ENCODE data around the gene PNPLA6. TPM values are rescaled to one million over a fixed set of nuclear protein-coding genes. Genes with fewer than 3 reads are reported as not detected.

Gene PNPLA6
- total and polyA plus RNA-seq, 2 experiments from 2014 or later = 43.0 to 50.5 TPM

DNA sequence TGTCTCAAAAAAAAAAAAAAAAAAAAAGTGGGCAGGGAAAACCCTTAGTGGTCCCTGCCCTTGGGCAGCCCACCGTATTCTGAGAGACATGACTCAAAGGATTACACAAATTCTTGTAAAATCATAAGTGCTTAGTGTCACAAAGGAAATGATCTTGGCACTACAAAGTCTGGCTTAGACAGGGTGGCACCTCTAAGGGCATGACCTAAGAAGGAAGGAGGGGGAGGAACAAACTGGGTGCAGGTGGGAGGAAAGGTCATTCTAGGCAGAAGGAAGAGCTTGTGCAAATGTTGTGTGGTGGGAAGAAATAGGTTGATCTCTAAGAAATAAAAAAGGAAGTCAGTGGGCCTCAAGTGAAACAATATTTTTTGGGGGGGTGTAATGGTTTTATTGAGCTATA is 10.4 kb downstream of the PNPLA6 start:
- H3K4me2 ChIP-seq = no peak overlapping the region
- H3K4me3 ChIP-seq = no peak overlapping the region
- TF ChIP-seq EZH2phosphoT487 (IDR thresholded peaks at IDR 0.05; ENCODE audit: low read depth, severe bottlenecking, unreplicated experiment) (no peak), EZH2 (IDR thresholded peaks at IDR 0.05; ENCODE audit: borderline replicate concordance) (no peak)
- TF ChIP-seq, protein P1, sequence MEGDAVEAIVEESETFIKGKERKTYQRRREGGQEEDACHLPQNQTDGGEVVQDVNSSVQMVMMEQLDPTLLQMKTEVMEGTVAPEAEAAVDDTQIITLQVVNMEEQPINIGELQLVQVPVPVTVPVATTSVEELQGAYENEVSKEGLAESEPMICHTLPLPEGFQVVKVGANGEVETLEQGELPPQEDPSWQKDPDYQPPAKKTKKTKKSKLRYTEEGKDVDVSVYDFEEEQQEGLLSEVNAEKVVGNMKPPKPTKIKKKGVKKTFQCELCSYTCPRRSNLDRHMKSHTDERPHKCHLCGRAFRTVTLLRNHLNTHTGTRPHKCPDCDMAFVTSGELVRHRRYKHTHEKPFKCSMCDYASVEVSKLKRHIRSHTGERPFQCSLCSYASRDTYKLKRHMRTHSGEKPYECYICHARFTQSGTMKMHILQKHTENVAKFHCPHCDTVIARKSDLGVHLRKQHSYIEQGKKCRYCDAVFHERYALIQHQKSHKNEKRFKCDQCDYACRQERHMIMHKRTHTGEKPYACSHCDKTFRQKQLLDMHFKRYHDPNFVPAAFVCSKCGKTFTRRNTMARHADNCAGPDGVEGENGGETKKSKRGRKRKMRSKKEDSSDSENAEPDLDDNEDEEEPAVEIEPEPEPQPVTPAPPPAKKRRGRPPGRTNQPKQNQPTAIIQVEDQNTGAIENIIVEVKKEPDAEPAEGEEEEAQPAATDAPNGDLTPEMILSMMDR (IDR thresholded peaks at IDR 0.05; ENCODE audit: poor library complexity) = no peak
- H4K20me1 ChIP-seq (ENCODE audit: insufficient read depth, poor library complexity, severe bottlenecking) = no peaks in the 10 kb centered on the region
- DNase-seq (ENCODE audit: low spot score) = no peak
- no peak overlapping the region for H2AFZ ChIP-seq
- no peaks in the 10 kb centered on the region for H3K9me2 ChIP-seq (replicated peaks; ENCODE audit: insufficient read depth)
- H3K79me2 ChIP-seq = no peaks in the 10 kb centered on the region
- no peak overlapping the region for H3K27ac ChIP-seq
- H3K27me3 ChIP-seq = no peaks in the 10 kb centered on the region
- WGBS (ENCODE audit: low lambda C conversion rate, missing lambda C conversion rate) = 75% methylated on average over 1 of the region's 1 CpG
- H3K4me1 ChIP-seq (ENCODE audit: insufficient read depth) = no peaks in the 10 kb centered on the region
- no peaks in the 10 kb centered on the region for H3K36me3 ChIP-seq (replicated peaks; ENCODE audit: insufficient read depth, low read depth)
- no peaks in the 10 kb centered on the region for H3K9me3 ChIP-seq (ENCODE audit: low read depth)

GRCh38 chr19:7547159-7547558 is 11.6 kb downstream of the PNPLA6 start:
- no peaks in the 10 kb centered on the region for H3K9me3 ChIP-seq (ENCODE audit: low read depth)
- H3K27me3 ChIP-seq = no peaks in the 10 kb centered on the region
- DNase-seq (ENCODE audit: low spot score) = no peak
- no peak overlapping the region for H3K4me2 ChIP-seq
- H3K4me1 ChIP-seq (ENCODE audit: insufficient read depth) = no peaks in the 10 kb centered on the region
- no peak overlapping the region for H2AFZ ChIP-seq
- TF ChIP-seq EZH2 (IDR thresholded peaks at IDR 0.05; ENCODE audit: borderline replicate concordance) = no peak
- TF ChIP-seq, protein P1 (IDR thresholded peaks at IDR 0.05; ENCODE audit: poor library complexity) = no peak
- TF ChIP-seq EZH2phosphoT487 (IDR thresholded peaks at IDR 0.05; ENCODE audit: low read depth, severe bottlenecking, unreplicated experiment) = no peak
- no peaks in the 10 kb centered on the region for H4K20me1 ChIP-seq (ENCODE audit: insufficient read depth, poor library complexity, severe bottlenecking)
- H3K36me3 ChIP-seq (replicated peaks; ENCODE audit: insufficient read depth, low read depth) = no peaks in the 10 kb centered on the region
- H3K27ac ChIP-seq = no peak overlapping the region
- WGBS (ENCODE audit: low lambda C conversion rate, missing lambda C conversion rate) = 86% methylated on average over 3 of the region's 3 CpGs
- no peaks in the 10 kb centered on the region for H3K9me2 ChIP-seq (replicated peaks; ENCODE audit: insufficient read depth)
- no peaks in the 10 kb centered on the region for H3K79me2 ChIP-seq
- no peak overlapping the region for H3K4me3 ChIP-seq

DNA sequence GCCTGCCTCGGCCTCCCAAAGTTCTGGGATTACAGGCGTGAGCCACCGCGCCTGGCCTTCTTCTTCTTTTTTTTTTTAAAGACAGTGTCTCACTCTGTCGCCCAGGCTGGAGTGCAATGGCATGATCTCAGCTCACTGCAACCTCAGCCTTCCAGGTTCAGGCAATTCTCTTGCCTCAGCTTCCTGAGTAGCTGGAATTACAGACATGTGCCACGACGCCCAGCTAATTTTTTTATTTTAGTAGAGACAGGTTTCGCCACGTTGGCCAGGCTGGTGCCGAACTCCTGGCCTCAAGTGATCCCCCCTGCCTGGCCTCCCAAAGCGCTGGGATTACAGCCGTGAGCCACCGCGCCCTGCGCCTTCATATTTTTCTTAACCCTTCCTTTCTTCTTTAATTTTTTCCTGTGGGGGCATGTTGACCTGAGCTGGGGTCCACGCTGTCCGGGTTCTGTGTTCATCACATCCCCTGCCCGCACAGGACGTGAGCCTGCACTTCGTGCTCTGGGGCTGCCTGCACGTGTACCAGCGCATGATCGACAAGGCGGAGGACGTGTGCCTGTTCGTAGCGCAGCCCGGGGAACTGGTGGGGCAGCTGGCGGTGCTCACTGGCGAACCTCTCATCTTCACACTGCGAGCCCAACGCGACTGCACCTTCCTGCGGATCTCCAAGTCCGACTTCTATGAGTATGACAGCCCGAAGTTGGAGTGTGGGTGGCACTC is 14.1 kb downstream of the PNPLA6 start:
- no peaks in the 10 kb centered on the region for H3K36me3 ChIP-seq (replicated peaks; ENCODE audit: insufficient read depth, low read depth)
- 97% methylated on average over 35 of the region's 36 CpGs for WGBS (ENCODE audit: low lambda C conversion rate, missing lambda C conversion rate)
- TF ChIP-seq, protein P1 (IDR thresholded peaks at IDR 0.05; ENCODE audit: poor library complexity) = no peak
- TF ChIP-seq EZH2 (IDR thresholded peaks at IDR 0.05; ENCODE audit: borderline replicate concordance) (no peak), EZH2phosphoT487 (IDR thresholded peaks at IDR 0.05; ENCODE audit: low read depth, severe bottlenecking, unreplicated experiment) (no peak)

More for the DNA sequence above, 14.1 kb downstream of the PNPLA6 start:
- no peak overlapping the region for H3K27ac ChIP-seq
- H2AFZ ChIP-seq = no peak overlapping the region
- no peaks in the 10 kb centered on the region for H3K4me1 ChIP-seq (ENCODE audit: insufficient read depth)
- H4K20me1 ChIP-seq (ENCODE audit: insufficient read depth, poor library complexity, severe bottlenecking) = no peaks in the 10 kb centered on the region
- H3K4me3 ChIP-seq = no peak overlapping the region
- no peaks in the 10 kb centered on the region for H3K79me2 ChIP-seq
- H3K9me3 ChIP-seq (ENCODE audit: low read depth) = no peaks in the 10 kb centered on the region
- no peaks in the 10 kb centered on the region for H3K9me2 ChIP-seq (replicated peaks; ENCODE audit: insufficient read depth)
- H3K27me3 ChIP-seq = no peaks in the 10 kb centered on the region
- no peak for DNase-seq (ENCODE audit: low spot score)
- no peak overlapping the region for H3K4me2 ChIP-seq

All from hepatocyte (in vitro differentiated cells).